ENCODE measurements around the gene ERC2. TPM values are rescaled to one million over a fixed set of nuclear protein-coding genes. Genes with fewer than 3 reads are reported as not detected.

ERC2 gene
- total RNA-seq, 2 donors from 2014 or later, result 16.1 to 22.8 TPM

GRCh38 chr3:56410576-56410975 lies 57.7 kb downstream of the ERC2 start:
- no peaks in the 10 kb centered on the region for H3K4me1 ChIP-seq (ENCODE audit: control insufficient read depth, insufficient read depth, low read length)
- peaks cover 10% of the 10 kb centered on the region for H3K4me1 Mint-ChIP-seq
- no peak overlapping the region for H3K27ac Mint-ChIP-seq
- TF ChIP-seq CTCF (conservative IDR thresholded peaks at IDR 0.05), result peak; percentile 54
- H3K9me3 Mint-ChIP-seq, result peaks cover 2% of the 10 kb centered on the region
- peaks cover 5% of the 10 kb centered on the region for H3K9me3 ChIP-seq (ENCODE audit: control insufficient read depth, low read length)
- peaks cover 4% of the 10 kb centered on the region for H3K36me3 Mint-ChIP-seq (ENCODE audit: low read depth)
- no peak overlapping the region for H3K27ac ChIP-seq (ENCODE audit: low read depth, low read length)
- DNase-seq, result no peak
- no peak overlapping the region for H3K9ac ChIP-seq (ENCODE audit: extremely low read depth, low read length, poor library complexity, severe bottlenecking)
- H3K4me3 ChIP-seq (ENCODE audit: low read length), result no peak overlapping the region
- no peaks in the 10 kb centered on the region for H3K27me3 ChIP-seq (ENCODE audit: control insufficient read depth, insufficient read depth, low read length, poor library complexity, severe bottlenecking)
- no peaks in the 10 kb centered on the region for H3K27me3 Mint-ChIP-seq (ENCODE audit: insufficient read depth)
- H3K36me3 ChIP-seq (ENCODE audit: control insufficient read depth, insufficient read depth, low read length), result no peaks in the 10 kb centered on the region
- no peak overlapping the region for H3K4me3 Mint-ChIP-seq

GRCh38 chr3:56409790-56410189 lies 58.5 kb downstream of the ERC2 start:
- Histone ChIP-seq H3K27me3 (ENCODE audit: control insufficient read depth, insufficient read depth, low read length, poor library complexity, severe bottlenecking) (no peaks in the 10 kb centered on the region), H3K9me3 (ENCODE audit: control insufficient read depth, low read length) (peaks cover 5% of the 10 kb centered on the region), H3K4me3 (ENCODE audit: low read length) (no peak overlapping the region), H3K36me3 (ENCODE audit: control insufficient read depth, insufficient read depth, low read length) (no peaks in the 10 kb centered on the region), H3K4me1 (ENCODE audit: control insufficient read depth, insufficient read depth, low read length) (no peaks in the 10 kb centered on the region), H3K27ac (ENCODE audit: low read depth, low read length) (no peak overlapping the region), H3K9ac (ENCODE audit: extremely low read depth, low read length, poor library complexity, severe bottlenecking) (no peak overlapping the region)
- Mint-ChIP-seq H3K9me3 (peaks cover 2% of the 10 kb centered on the region), H3K4me3 (no peak overlapping the region), H3K27me3 (ENCODE audit: insufficient read depth) (no peaks in the 10 kb centered on the region), H3K4me1 (peaks cover 10% of the 10 kb centered on the region), H3K27ac (no peak overlapping the region), H3K36me3 (ENCODE audit: low read depth) (peaks cover 4% of the 10 kb centered on the region)
- 90 to 92% methylated on average over 2 to 3 of the region's 3 CpGs for WGBS, 2 experiments (ENCODE audit: insufficient coverage in 1 of 2, insufficient read length in 1 of 2)
- no peak for DNase-seq
- TF ChIP-seq CTCF (conservative IDR thresholded peaks at IDR 0.05), result no peak

GRCh38 chr3:56408761-56409196 lies 59.5 kb downstream of the ERC2 start:
- Mint-ChIP-seq H3K4me3 (no peak overlapping the region), H3K36me3 (ENCODE audit: low read depth) (peaks cover 4% of the 10 kb centered on the region), H3K27me3 (ENCODE audit: insufficient read depth) (no peaks in the 10 kb centered on the region), H3K9me3 (peaks cover 2% of the 10 kb centered on the region), H3K4me1 (peaks cover 5% of the 10 kb centered on the region), H3K27ac (no peak overlapping the region)
- Histone ChIP-seq H3K27ac (ENCODE audit: low read depth, low read length) (no peak overlapping the region), H3K4me3 (ENCODE audit: low read length) (no peak overlapping the region), H3K9me3 (ENCODE audit: control insufficient read depth, low read length) (peaks cover 5% of the 10 kb centered on the region), H3K9ac (ENCODE audit: extremely low read depth, low read length, poor library complexity, severe bottlenecking) (no peak overlapping the region), H3K36me3 (ENCODE audit: control insufficient read depth, insufficient read depth, low read length) (no peaks in the 10 kb centered on the region), H3K4me1 (ENCODE audit: control insufficient read depth, insufficient read depth, low read length) (no peaks in the 10 kb centered on the region), H3K27me3 (ENCODE audit: control insufficient read depth, insufficient read depth, low read length, poor library complexity, severe bottlenecking) (no peaks in the 10 kb centered on the region)
- TF ChIP-seq CTCF (conservative IDR thresholded peaks at IDR 0.05), result no peak
- peak; percentile 45 for DNase-seq
- WGBS, 2 experiments (ENCODE audit: insufficient coverage in 1 of 2, insufficient read length in 1 of 2), result 95 to 96% methylated on average over 10 to 18 of the region's 18 CpGs
